NK-92 (cell line): Measurements from ENCODE around the gene CFAP97D2.
"Not testable (repeated sequence)": the region's sequence is repeated elsewhere in the genome, so short reads cannot be mapped to it uniquely, and the experiment has no call there.

Source experiments
- DNase-seq: peaks from one replicate; lab custom pipeline; 2025; ENCODE audit not compliant: unreplicated experiment; lab: John Stamatoyannopoulos, UW

The CFAP97D2 gene

DNA sequence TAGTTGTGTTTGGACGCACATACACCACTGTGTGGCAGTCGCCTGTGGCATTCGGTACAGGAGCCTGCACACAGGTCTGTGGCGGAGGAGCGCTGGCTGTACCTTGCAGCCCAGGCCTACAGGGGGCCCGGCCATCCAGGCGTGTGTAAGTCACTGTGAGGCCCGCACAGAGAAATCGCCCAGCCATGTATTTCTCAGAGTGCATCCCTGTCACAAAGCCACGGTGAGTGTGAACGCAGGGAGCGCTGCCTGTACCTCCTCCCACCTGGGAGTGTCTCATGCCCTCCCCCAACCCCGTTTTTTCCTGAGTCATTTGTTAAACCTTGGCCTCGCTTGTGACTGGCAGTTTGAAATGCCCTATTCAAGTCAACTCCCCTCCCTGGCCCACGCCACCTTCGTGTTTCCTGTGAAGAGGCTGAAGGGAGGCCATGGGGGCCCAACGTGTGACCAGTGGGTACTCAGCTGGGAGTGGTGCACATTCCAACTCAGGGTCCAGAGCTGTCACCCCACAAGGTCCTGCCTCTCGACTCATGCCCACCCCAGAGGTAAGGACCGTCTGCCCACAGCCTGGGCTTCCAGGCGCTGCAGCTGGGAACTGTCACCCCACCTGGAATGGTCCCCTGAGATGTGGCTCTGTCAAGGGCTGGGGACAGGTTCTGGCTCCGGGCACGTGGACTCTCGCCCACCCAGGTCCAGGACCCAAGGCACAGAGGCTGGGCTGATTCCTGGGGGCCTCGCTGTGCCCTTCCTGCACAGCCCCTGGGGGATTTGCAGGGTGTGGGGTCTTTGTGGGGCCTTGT, 35.1 kb upstream of the CFAP97D2 start:
- no peak for DNase-seq

DNA sequence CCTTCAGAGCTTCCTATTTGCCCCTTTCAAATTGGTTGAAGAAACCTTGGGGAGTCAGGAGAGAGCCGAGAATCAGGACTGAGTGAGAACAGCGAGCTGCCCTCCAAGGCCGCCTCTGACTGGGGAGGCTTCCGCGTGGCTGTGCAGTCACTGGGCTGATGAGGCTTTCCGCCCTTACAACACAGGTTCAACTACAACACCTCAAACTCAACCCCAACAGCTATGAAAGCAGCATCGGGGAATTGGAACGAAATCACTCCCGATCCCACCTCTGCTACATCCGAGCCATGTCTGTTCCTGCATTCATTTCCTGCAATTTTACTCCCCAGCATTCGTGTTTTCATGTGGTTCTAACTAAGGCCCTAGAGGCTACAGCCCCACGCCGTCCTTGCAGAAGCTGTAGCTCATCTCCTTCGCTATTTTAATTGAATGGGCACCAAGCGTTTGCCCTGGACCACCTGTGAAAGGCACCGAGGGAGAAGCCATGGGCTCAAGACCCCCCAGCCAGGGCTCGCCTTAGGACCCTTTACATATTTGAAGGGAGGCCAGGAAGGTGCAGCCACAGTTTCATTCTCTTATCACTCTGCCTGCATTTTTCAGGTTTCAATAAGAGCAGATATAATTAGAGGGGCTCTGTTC, 34.3 kb upstream of the CFAP97D2 start:
- no peak for DNase-seq

DNA sequence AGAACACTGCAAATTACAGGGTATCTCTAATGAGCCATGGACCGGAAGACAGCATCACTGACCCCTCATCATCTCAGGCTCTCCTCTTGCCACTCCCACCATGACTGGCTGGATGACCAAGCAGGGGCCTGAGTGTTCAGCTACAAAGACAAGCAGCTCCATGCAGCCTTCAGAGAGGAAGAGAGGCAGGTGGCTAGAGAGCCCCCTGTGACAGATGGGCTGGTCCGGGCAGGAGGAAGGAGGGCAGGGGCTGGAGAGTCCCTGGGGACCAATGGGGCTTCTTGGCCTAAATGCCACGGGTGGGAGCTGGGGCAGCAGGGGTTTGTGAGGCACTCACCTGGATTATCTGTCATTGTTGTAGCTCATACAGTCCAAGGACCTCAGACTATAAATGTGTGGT, 33.8 kb upstream of the CFAP97D2 start:
- DNase-seq = no peak

DNA sequence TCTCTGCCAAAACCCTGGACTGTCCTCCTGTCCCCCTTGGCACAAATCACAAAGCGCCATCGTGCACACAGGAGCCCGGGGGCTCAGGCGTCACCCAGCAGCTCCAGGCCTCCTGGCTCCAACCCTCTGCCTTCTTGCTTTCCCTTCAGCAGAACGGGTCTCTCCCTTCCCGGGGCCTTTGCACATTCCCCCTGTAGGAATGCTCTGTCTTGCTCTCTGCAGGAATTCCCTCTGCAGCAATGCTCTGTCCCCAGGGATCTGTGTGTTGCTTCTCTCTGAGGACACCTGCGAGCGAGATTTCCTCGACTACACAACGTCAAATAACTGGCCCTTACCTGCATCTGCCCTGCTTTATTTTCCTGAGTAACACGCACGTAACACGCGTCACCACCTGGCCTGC, 33.3 kb upstream of the CFAP97D2 start:
- DNase-seq = no peak

DNA sequence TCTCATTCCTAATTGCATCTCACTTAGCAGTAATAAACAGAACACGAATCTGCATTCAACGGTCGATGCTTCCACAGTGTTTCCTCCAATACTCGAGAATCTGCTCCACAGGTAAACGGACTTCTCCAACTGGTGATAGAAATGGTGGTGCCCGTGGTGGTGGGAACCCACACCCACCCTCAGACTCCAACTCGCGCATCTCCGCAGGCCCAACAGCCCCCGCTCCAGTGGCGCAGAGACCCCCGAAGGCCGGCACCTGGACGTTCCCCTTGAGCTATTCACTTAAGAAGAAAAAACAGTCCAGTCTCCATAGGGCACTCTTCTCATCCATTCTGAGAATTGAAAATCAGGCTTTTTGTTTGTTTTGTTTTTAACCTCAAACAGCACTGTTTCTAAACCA, 32.9 kb upstream of the CFAP97D2 start:
- no peak for DNase-seq

DNA sequence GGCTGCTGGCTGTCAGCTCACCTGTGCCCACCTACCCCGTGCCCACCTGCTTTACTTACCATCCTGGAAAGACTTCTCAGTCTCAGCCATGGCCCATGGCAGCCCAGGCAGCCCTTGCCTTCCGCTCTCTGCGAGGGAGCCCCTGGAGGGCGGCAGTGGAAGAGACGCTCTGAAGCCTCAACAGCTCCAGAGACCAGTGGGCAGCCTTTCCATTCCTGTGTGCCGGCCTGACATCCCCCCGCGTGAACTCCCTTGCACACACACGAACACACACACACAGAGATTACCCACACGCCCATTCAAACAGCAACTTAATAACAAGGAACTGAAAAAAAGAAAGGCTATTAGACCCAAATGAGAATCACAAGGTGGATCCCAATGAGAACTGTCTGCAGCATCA, 32.4 kb upstream of the CFAP97D2 start:
- DNase-seq = no peak

DNA sequence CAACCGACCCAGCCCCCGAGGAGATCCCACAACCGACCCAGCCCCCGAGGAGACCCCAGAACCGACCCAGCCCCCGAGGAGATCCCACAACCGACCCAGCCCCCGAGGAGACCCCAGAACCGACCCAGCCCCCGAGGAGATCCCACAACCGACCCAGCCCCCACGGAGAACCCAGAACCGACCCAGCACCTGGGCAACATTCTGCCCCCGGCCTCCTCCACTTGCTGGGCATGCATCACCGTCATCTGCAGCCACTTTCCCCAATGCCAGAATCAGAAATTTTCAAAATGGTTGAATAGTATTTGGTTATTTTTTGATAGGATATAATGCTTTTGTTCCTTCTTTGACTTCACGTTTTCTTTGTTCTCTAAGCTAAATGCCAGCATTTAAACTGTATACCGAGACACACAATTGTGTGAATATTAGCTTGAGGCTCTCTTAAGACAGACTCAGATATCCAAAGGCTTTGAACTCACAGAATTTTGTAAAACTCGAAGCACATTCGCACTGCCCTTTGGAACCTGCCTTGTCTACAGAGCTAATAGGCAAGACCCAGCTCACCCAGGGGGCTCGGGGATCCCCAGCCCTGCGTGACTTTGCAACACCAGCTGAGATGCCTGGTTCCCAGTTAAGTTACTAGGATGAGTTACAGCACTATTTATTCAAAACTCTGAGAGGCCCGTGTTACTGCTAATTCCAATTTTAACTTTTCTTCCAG, 31.1 kb upstream of the CFAP97D2 start:
- DNase-seq = no peak

DNA sequence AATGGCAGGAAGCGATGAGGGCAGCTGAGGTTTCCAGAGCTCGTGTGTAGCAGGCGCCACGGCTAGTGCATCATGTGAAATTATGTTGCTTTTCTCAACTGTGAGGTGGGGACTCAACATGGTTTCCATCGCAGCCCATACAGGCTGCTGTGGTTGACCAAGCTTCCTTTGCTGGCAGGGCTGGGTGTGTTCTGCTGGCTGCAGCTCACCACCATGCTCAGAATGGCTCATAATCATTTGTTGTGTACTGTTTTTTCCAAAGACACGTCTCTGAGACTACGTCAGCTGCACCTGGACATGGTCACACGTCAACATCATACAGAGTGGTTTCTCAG, 30.6 kb upstream of the CFAP97D2 start:
- peak; percentile 52 for DNase-seq

DNA sequence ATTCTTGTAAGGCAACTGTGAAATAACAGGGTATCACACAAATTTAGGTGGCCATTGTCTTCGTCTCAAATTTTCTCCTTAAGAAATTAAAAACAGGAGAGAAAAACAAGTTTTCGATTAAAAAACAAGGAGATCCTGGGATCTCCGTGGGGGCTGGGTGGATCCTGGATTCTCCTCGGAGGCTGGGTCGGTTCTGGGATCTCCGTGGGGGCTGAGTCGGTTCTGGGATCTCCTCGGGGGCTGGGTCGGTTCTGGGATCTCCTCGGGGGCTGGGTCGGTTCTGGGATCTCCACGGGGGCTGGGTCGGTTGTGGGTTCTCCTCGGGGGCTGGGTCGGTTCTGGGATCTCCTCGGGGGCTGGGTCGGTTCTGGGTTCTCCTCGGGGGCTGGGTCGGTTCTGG, 30.2 kb upstream of the CFAP97D2 start:
- DNase-seq = not testable (repeated sequence)

DNA sequence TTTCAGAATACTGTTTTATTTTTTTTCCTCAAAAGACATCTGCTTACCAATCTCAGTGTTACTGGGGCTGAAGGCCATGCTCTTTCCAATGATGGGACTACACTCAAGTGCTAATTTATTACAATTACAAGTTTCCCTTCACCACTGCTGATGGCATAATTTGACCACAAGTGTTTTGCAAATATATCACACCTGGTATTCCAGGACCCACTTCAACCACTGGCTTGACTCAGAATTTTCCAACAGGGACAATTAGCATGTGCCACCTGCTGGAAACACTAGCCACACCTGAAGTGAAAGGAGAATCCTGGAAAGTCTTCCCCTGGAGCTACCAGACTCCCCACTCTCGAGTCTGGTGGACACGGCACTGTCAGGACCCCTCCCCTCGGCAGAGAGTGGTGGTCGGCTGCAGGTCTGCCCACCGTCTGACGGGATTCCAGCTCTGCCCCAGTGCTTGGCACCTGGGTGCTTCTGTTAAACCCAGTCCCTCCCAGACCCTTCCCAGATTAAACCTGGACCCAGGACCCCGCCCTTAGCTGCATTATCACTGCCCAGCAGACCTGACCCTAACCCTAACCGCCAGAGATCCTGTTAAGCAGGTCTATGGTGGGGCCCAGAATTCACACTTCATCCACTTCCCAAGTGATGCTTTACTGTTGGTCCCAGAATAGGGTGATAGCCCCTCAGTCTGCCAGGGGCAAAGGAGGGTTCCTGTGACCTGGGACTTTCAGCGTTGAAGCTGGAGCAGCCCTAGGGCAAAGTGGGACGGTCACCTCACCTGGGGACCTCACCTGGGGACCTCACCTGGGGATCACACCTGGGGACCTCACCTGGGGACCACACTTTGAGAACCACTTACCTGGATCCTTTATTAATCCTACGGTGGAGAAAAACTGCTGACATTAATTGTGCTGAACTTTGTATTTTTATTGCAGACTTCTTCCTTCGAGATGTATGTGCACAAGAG, 29.0 kb upstream of the CFAP97D2 start:
- no peak for DNase-seq

DNA sequence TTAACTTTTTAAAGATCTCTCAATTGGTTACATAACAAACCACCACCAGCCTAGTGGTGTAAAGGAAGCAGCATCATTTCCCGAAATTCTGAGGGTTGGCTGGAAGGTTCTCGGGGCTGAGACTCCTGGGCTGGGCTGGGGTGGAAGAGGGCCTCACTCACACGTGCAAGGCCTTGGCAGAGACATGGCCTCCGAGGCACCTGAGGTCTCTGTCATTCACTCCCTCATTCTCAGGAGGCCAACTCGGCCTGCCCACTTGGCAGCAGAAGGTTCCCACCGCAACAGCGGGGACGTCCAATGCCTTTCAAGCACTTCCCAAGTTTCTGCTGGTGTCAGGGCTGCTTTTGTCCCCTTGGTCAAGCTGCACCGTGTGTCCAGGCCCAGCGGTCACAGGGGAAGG, 28.0 kb upstream of the CFAP97D2 start:
- DNase-seq = no peak

DNA sequence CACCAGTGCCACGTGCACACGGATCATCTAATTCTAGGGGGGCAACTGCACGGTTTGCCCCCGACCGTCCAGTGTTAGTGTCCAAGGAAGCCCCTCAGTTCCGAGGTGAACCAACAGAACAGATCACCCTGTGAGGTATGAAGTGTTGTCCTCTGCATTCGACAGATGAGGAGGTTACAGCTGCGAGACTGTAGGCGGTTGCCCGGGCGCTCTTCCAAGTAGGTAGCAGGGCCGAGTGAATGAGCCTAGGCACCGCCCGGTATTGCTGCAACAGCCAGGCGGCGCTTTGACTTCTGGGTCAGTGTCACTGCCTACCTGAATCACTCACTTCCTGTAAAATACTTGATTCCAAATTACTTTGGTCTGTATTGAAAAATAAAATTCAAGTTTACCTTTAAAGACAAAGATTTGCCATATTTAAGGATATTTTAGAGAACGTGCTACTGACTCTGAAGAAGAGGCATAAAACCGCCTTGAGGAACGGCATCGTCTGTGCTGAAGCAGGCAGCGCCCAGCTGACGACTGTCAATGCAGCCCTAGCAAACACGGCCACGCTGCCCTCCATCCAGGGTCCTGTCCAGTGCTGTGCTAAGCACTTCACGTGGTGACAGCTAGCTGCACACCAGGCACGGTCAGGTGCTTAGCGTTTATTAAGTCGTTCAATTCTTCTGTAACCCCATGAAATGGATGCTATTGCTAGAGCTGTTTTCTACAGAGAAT, 27.3 kb upstream of the CFAP97D2 start:
- no peak for DNase-seq

DNA sequence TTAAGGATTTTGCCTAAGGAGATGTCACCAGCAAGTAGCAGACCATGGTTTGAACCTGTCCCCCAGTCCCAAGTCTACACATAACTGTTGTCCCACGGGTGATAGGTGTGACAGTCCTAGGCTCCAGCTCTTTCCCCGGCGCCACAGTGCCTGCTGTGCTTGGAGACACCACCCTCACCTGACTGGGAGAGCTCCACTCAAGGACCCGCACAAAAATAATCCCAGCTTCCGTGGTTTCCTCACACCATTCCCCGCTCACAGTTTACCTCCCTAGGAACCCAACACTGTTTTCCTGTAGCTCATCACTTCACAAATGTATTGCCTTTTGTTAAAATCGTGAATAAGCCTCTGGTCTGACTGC, 26.8 kb upstream of the CFAP97D2 start:
- no peak for DNase-seq

DNA sequence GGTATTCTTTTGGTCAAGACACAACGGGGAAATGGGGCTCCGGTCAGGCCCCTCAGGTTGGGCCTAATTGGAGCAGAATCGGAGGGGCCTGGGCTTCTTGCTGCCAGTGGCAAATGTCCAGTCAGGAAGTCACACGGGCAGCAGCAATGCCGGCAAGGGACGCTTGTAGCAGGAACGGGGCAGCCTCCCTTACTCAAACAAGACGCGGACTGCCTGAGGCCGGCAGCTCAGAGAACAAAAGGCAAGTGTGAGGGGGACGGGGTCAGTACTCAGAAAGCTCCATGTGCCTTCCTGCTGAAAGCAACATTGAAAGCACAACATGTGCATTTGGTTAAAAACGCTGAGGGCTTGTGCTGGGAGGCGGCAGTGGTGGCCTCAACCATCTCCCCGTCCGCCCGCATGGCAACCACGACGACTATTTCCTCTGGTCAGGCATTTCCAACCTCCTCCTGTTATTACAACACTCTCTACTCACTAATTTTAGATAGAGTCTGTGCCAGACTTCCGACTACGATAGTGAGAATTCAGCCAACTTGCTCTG, 26.2 kb upstream of the CFAP97D2 start:
- DNase-seq = no peak

DNA sequence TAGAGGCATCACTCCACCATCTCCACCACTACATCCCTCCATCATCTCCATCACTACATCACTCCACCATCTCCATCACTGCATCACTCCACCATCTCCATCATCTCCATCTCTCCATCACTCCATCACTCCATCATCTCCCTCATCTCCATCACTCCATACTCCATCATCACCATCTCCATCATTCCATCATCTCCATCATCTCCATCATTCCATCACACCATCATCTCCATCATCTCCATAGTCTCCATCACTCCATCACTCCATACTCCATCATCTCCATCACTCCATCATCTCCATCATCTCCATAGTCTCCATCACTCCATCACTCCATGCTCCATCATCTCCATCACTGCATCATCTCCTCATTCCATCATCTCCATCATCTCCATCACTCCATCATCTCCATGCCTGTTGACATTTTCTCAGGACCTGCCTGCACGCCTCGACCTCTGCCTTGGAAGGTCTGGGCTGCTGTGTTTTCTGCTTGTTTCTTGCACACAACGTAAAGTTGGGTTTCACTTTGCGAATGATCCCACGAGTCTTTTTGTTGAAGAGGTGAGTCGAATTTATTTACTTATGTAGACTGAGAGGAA, 25.5 kb upstream of the CFAP97D2 start:
- DNase-seq = no peak

DNA sequence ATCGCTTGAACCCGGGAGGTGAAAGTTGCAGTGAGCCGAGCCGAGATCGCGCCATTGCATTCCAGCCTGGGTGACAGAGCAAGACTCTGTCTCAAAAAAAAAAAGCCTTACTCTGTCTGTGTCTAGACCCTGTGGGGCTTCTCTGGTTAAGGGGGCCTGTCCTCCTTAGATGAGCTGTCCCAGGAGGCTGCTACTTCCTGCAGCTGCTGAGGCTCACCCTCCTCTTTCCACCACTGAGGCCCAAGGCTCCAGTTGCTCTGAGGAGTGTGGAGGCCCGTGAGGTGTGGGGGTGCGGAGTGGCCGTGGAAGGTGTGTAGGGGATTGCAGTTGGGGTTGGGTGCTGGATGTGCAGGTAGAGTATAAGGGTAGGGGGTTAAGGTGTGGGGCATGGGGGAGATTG, 24.6 kb upstream of the CFAP97D2 start:
- no peak for DNase-seq

DNA sequence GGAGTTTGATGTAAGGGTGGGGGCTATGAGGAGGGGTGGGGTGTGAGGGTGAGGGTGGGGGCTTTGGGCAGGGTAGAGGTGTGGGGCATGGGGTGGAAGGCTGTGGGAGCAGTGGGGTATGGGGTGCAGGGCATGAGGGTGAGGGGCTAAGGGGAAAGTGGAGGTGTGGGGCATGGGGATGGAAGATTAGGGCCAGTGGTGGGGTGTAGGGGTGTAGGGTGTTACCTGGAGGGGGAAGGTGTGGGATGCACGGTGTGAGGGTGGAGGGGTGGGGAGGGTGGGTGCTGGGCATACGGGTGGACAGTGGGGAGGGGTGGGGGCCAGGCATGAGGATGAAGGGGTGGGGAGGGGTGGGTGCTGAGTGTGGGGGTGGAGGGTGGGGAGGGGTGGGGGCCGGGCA, 23.7 kb upstream of the CFAP97D2 start:
- no peak for DNase-seq

DNA sequence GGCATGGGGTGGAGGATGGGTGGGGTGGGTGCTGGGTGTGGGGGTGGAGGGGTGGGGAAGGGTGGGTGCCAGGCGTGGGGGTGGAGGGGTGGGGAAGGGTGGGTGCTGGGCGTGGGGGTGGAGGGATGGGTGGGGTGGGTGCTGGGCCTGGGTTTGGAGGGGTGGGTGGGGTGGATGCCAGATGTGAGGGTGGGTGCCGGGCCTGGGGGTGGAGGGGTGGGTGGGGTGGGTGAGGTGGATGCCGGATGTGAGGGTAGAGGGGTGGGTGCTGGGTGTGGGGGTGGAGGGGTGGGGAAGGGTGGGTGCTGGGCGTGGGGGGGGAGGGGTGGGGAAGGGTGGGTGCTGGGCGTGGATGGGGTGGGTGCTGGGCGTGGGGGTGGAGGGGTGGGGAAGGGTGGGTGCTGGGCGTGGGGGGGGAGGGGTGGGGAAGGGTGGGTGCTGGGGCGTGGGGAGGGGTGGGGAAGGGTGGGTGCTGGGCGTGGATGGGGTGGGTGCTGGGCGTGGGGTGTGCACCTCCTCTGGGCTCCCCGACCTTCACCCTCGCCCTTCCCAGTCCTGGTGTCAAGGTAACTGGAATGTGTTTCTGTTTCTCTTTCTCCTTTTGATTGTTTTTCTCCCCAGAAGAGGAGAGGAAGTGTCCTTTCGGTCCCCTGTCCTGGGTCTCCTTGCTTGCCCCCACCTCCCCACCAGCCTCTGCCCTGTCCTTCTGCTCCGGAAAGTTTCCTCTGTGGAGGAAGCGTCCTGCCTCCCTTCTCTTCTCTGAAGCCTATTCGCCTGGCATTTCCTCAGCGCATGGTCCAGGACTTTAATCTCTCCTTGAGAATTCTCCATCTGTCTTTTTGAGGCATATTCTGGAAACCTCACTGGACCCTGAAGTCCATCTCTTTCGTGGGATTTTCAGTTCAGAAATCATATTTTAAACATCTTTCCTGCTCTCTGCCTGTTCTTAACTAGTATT, 22.9 kb upstream of the CFAP97D2 start:
- DNase-seq = no peak
